ENCODE measurements around the gene LARGE1. TPM values are rescaled to one million over a fixed set of nuclear protein-coding genes. Genes with fewer than 3 reads are reported as not detected.

Gene LARGE1
- total RNA-seq, 1 experiment from 2014 or later: 1.5 TPM

DNA sequence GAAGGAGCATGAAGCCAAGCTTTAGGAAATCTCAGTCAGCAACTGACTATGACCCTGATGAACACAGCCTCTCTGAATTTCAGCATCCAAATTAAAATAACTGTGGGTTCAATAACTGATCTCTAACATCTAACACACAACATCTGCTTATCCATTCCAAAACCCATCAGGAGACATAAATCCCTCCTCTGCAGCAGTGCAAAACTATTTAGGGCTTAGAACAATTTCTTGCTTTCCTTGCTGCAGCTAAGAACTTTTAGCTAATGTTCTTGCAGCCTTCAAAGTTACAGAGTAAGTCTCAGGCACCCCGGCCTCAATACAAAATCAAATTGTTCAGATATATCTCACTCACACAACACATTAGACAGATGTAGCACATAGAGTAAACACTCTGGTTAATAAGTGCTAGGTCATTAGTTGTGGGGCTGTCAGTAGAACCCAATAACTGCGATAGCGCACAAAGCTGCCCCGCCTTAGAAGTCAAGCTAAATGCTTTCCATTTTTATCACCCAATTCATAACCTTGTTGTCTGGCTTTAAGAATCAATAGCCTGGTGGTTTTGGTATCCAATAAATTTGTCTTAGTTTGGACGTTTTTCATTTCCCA lies 139.6 kb downstream of the LARGE1 start:
- Histone ChIP-seq H3K9ac (ENCODE audit: low read length) (no peak overlapping the region), H3K4me3 (replicated peaks in 1 of 2; ENCODE audit: low read depth in 1 of 2, low read length in 2 of 2) (no peak overlapping the region), H3K4me2 (ENCODE audit: low read length) (no peak overlapping the region), H3K79me2 (ENCODE audit: insufficient read depth, low read length) (no peaks in the 10 kb centered on the region), H3K4me1 (ENCODE audit: control insufficient read depth in 1 of 2, insufficient read depth in 2 of 2, low read length in 2 of 2) (no peaks in the 10 kb centered on the region), H4K20me1 (ENCODE audit: insufficient read depth) (no peaks in the 10 kb centered on the region), H3K9me3 (ENCODE audit: control insufficient read depth in 1 of 2, insufficient read depth in 1 of 2, low read depth in 1 of 2, low read length in 2 of 2) (peaks cover 2 to 22% of the 10 kb centered on the region in 2 experiments; a peak in 2 of 4 replicates), H3K27ac (ENCODE audit: low read depth, low read length) (no peak overlapping the region), H3K9me2 (ENCODE audit: insufficient read depth) (no peaks in the 10 kb centered on the region), H2AFZ (ENCODE audit: low read depth, low read length, poor library complexity, severe bottlenecking) (no peak overlapping the region), H3K36me3 (ENCODE audit: control insufficient read depth in 1 of 2, insufficient read depth in 2 of 2, low read length in 2 of 2) (no peaks in the 10 kb centered on the region), H3K27me3 (ENCODE audit: insufficient read depth, low read length) (no peaks in the 10 kb centered on the region)
- DNase-seq (ENCODE audit: low read depth, low spot score) (no peak), ATAC-seq (no peak)
- no TSS peak for BruUV-seq (replicated peaks)
- ChIA-PET CTCF (no interaction called here), RAD21 (ENCODE audit: low non-redundant PET in 1 of 2, low total read pairs in 2 of 2, uncharacterized antibody in 2 of 2, unreplicated experiment in 2 of 2) (no interaction called here), POLR2A (no interaction called here)
- TF ChIP-seq POLR2A (IDR thresholded peaks at IDR 0.05; ENCODE audit: borderline replicate concordance, extremely low read depth, insufficient read depth, insufficient read length) (no peak), SRF (IDR thresholded peaks at IDR 0.05; ENCODE audit: low read depth) (no peak), EZH2 (IDR thresholded peaks at IDR 0.05) (no peak), SIN3A (IDR thresholded peaks at IDR 0.05; ENCODE audit: low read depth) (no peak), ZFX (IDR thresholded peaks at IDR 0.05) (no peak), RAD21 (IDR thresholded peaks at IDR 0.05; ENCODE audit: low read depth) (no peak), YY1 (IDR thresholded peaks at IDR 0.05; ENCODE audit: extremely low read depth, insufficient replicate concordance, low read depth, low read length) (no peak), FOSL1 (IDR thresholded peaks at IDR 0.05; ENCODE audit: low read depth) (no peak), ELF1 (IDR thresholded peaks at IDR 0.05; ENCODE audit: borderline replicate concordance, low read depth) (no peak), TCF7L2 (IDR thresholded peaks at IDR 0.05; ENCODE audit: borderline replicate concordance, extremely low read depth, insufficient read depth, insufficient read length) (no peak), SP1 (IDR thresholded peaks at IDR 0.05; ENCODE audit: low read depth) (no peak), ZNF274 (IDR thresholded peaks at IDR 0.05; ENCODE audit: low read depth, low read length) (no peak), POLR2AphosphoS5 (IDR thresholded peaks at IDR 0.05; ENCODE audit: low read depth, low read length) (no peak), JUND (IDR thresholded peaks at IDR 0.05) (no peak), CBX3 (IDR thresholded peaks at IDR 0.05; ENCODE audit: low read depth) (no peak)
- TF ChIP-seq, protein P1, sequence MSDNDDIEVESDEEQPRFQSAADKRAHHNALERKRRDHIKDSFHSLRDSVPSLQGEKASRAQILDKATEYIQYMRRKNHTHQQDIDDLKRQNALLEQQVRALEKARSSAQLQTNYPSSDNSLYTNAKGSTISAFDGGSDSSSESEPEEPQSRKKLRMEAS (IDR thresholded peaks at IDR 0.05): no peak
- TF ChIP-seq, protein P2, sequence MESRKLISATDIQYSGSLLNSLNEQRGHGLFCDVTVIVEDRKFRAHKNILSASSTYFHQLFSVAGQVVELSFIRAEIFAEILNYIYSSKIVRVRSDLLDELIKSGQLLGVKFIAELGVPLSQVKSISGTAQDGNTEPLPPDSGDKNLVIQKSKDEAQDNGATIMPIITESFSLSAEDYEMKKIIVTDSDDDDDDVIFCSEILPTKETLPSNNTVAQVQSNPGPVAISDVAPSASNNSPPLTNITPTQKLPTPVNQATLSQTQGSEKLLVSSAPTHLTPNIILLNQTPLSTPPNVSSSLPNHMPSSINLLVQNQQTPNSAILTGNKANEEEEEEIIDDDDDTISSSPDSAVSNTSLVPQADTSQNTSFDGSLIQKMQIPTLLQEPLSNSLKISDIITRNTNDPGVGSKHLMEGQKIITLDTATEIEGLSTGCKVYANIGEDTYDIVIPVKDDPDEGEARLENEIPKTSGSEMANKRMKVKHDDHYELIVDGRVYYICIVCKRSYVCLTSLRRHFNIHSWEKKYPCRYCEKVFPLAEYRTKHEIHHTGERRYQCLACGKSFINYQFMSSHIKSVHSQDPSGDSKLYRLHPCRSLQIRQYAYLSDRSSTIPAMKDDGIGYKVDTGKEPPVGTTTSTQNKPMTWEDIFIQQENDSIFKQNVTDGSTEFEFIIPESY (IDR thresholded peaks at IDR 0.05; ENCODE audit: extremely low read depth, insufficient replicate concordance, low read length): no peak
- TF ChIP-seq, protein P3, sequence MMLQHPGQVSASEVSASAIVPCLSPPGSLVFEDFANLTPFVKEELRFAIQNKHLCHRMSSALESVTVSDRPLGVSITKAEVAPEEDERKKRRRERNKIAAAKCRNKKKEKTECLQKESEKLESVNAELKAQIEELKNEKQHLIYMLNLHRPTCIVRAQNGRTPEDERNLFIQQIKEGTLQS (IDR thresholded peaks at IDR 0.05): no peak
- TF ChIP-seq, protein P4, sequence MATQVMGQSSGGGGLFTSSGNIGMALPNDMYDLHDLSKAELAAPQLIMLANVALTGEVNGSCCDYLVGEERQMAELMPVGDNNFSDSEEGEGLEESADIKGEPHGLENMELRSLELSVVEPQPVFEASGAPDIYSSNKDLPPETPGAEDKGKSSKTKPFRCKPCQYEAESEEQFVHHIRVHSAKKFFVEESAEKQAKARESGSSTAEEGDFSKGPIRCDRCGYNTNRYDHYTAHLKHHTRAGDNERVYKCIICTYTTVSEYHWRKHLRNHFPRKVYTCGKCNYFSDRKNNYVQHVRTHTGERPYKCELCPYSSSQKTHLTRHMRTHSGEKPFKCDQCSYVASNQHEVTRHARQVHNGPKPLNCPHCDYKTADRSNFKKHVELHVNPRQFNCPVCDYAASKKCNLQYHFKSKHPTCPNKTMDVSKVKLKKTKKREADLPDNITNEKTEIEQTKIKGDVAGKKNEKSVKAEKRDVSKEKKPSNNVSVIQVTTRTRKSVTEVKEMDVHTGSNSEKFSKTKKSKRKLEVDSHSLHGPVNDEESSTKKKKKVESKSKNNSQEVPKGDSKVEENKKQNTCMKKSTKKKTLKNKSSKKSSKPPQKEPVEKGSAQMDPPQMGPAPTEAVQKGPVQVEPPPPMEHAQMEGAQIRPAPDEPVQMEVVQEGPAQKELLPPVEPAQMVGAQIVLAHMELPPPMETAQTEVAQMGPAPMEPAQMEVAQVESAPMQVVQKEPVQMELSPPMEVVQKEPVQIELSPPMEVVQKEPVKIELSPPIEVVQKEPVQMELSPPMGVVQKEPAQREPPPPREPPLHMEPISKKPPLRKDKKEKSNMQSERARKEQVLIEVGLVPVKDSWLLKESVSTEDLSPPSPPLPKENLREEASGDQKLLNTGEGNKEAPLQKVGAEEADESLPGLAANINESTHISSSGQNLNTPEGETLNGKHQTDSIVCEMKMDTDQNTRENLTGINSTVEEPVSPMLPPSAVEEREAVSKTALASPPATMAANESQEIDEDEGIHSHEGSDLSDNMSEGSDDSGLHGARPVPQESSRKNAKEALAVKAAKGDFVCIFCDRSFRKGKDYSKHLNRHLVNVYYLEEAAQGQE (IDR thresholded peaks at IDR 0.05; ENCODE audit: low read depth): no peak
- intact Hi-C loops (cut with micrococcal nuclease): no loop called here
